Thoracic aorta (tissue), 2 donors: Measurements from ENCODE around the gene KLHL3. TPM values are rescaled to one million over a fixed set of nuclear protein-coding genes. Genes with fewer than 3 reads are reported as not detected.

Experiments
- ATAC-seq: fragments of 150-250 bp; one replicate; pipeline ENCODE4 v1.8.0; 2017; ENCODE audit warnings: low read depth; ENCODE audit not compliant: insufficient number of reproducible peaks, low FRiP score
- DNase-seq: peaks from one replicate; pipeline ENCODE4 v3.0.0-alpha.2; 2020; ENCODE audit warnings: low spot score
- H3K27ac ChIP-seq, 2 donors: fragments of 200-600 bp; sonication (generic); 1 replicate in 1 of 2; 2 replicates in 1 of 2; pipeline ENCODE4 v1.5.1; 2016; ENCODE audit warnings: mild to moderate bottlenecking in 2 of 2, moderate library complexity in 2 of 2
- H3K27me3 ChIP-seq: fragments of 200-600 bp; sonication (generic); replicated peaks from 2 replicates; pipeline ENCODE4 v1.6.0; 2016; ENCODE audit warnings: mild to moderate bottlenecking; ENCODE audit not compliant: insufficient read depth
- H3K36me3 ChIP-seq: fragments of 200-600 bp; sonication (generic); one replicate; pipeline ENCODE4 v1.5.1; 2016
- H3K4me1 ChIP-seq, 2 donors: fragments of 200-600 bp; sonication (generic); 1 replicate in 1 of 2; 2 replicates in 1 of 2; pipeline versions ENCODE4 v1.5.1 to v1.6.0; 2016; ENCODE audit warnings: low read depth in 2 of 2, mild to moderate bottlenecking in 1 of 2; ENCODE audit not compliant: control insufficient read depth in 1 of 2
- H3K4me3 ChIP-seq: fragments of 200-600 bp; sonication (generic); 2 replicates; pipeline ENCODE4 v1.5.1; 2016; ENCODE audit warnings: mild to moderate bottlenecking
- H3K9me3 ChIP-seq: fragments of 200-600 bp; sonication (generic); 2 replicates; pipeline ENCODE4 v1.5.1; 2016
- CTCF ChIP-seq: fragments of 200-600 bp; sonication (generic); IDR thresholded peaks from one replicate; pipeline ENCODE4 v1.5.1; 2019; ENCODE audit warnings: antibody characterized with exemption
- total RNA-seq, 2 donors: library from RNA; depleted of rRNA; stranded (reverse); fragments of >200 nt; gene quantifications; one replicate each; pipeline versions ENCODE4 v1.1.0 to v1.2.3, GENCODE V29; 2016

The KLHL3 gene
- total RNA-seq, 2 donors from 2014 or later: 9.1 to 12.8 TPM

- no peaks in the 10 kb centered on the region for H3K9me3 ChIP-seq
- H3K4me3 ChIP-seq: no peak overlapping the region
- ATAC-seq: no peak
- H3K36me3 ChIP-seq: no peaks in the 10 kb centered on the region
- H3K27me3 ChIP-seq: no peaks in the 10 kb centered on the region
- DNase-seq: no peak
- H3K4me1 ChIP-seq: peaks cover 0 to 9% of the 10 kb centered on the region in 2 donors
- TF ChIP-seq CTCF: no peak
- H3K27ac ChIP-seq: no peak overlapping the region
These were observed 98.8 kb downstream of the KLHL3 start for GRCh38 chr5:137636830-137637714.

GRCh38 chr5:137636099-137636498 is 99.8 kb downstream of the KLHL3 start:
- no peaks in the 10 kb centered on the region for H3K27me3 ChIP-seq
- ATAC-seq (no peak), DNase-seq (no peak)
- no peaks in the 10 kb centered on the region for H3K36me3 ChIP-seq
- H3K4me3 ChIP-seq: no peak overlapping the region
- TF ChIP-seq CTCF: no peak
- no peaks in the 10 kb centered on the region for H3K9me3 ChIP-seq
- no peak overlapping the region for H3K27ac ChIP-seq
- H3K4me1 ChIP-seq: peaks cover 3 to 16% of the 10 kb centered on the region in 2 donors

GRCh38 chr5:137635521-137635921 is 100.4 kb downstream of the KLHL3 start:
- Histone ChIP-seq H3K4me1 (peaks cover 6 to 19% of the 10 kb centered on the region in 2 donors), H3K27me3 (no peaks in the 10 kb centered on the region), H3K27ac (no peak overlapping the region), H3K9me3 (no peaks in the 10 kb centered on the region), H3K36me3 (no peaks in the 10 kb centered on the region), H3K4me3 (no peak overlapping the region)
- TF ChIP-seq CTCF: no peak
- DNase-seq (no peak), ATAC-seq (no peak)

GRCh38 chr5:137633896-137634295 is 102.0 kb downstream of the KLHL3 start:
- H3K9me3 ChIP-seq: no peaks in the 10 kb centered on the region
- no peaks in the 10 kb centered on the region for H3K27me3 ChIP-seq
- ATAC-seq (no peak), DNase-seq (no peak)
- no peak overlapping the region for H3K4me3 ChIP-seq
- no peak for TF ChIP-seq CTCF
- H3K4me1 ChIP-seq: peaks cover 13 to 29% of the 10 kb centered on the region in 2 donors
- no peak overlapping the region for H3K27ac ChIP-seq
- no peaks in the 10 kb centered on the region for H3K36me3 ChIP-seq

- no peak for ATAC-seq
- Histone ChIP-seq H3K4me3 (no peak overlapping the region), H3K27ac (no peak overlapping the region), H3K27me3 (no peaks in the 10 kb centered on the region), H3K4me1 (peaks cover 13 to 29% of the 10 kb centered on the region in 2 donors), H3K9me3 (no peaks in the 10 kb centered on the region), H3K36me3 (no peaks in the 10 kb centered on the region)
- DNase-seq: no peak
- TF ChIP-seq CTCF: no peak
These were observed 103.2 kb downstream of the KLHL3 start for GRCh38 chr5:137632716-137633115.
